AG08396 (cell line): Measurements from ENCODE around the gene SIRT7.
"Not testable (repeated sequence)": the region's sequence is repeated elsewhere in the genome, so short reads cannot be mapped to it uniquely, and the experiment has no call there.

Experiments
- DNase-seq: peaks from one replicate; pipeline ENCODE4 v3.0.0; 2012; ENCODE audit warnings: low spot score, mixed read lengths

SIRT7 gene

GRCh38 chr17:81918832-81919545 is 1.0 kb upstream of the SIRT7 start:
- no peak for DNase-seq

- DNase-seq, result not testable (repeated sequence)
These were observed 325 bp upstream of the SIRT7 start for GRCh38 chr17:81918333-81918669.

- peak; percentile 81 for DNase-seq
These were observed 1.6 kb downstream of the SIRT7 start for GRCh38 chr17:81916234-81917001.

GRCh38 chr17:81915331-81915730 is 2.6 kb downstream of the SIRT7 start:
- no peak for DNase-seq

- no peak for DNase-seq
These were observed 3.7 kb downstream of the SIRT7 start for GRCh38 chr17:81914103-81914850.

- no peak for DNase-seq
These were observed 4.4 kb downstream of the SIRT7 start for GRCh38 chr17:81913394-81914102.

- DNase-seq, result no peak
These were observed 5.3 kb downstream of the SIRT7 start for GRCh38 chr17:81912441-81913309.

GRCh38 chr17:81911969-81912368 is 6.0 kb downstream of the SIRT7 start:
- no peak for DNase-seq

GRCh38 chr17:81911277-81911961 is 6.6 kb downstream of the SIRT7 start, which contains the start of gene PCYT2:
TSS of gene PCYT2 (minus strand) at chr17:81911399. CDS start at chr17:81911355, 44 bp downstream.
- peak; percentile 100 for DNase-seq

GRCh38 chr17:81910840-81911276 is 7.1 kb downstream of the SIRT7 start:
- DNase-seq, result peak; percentile 68

- DNase-seq, result peak; percentile 51
These were observed 7.8 kb downstream of the SIRT7 start for GRCh38 chr17:81909966-81910839.

- DNase-seq, result no peak
These were observed 8.7 kb downstream of the SIRT7 start for GRCh38 chr17:81909231-81909630.

- no peak for DNase-seq
These were observed 9.2 kb downstream of the SIRT7 start for GRCh38 chr17:81908793-81909192.

GRCh38 chr17:81907219-81908145 is 10.5 kb downstream of the SIRT7 start:
- no peak for DNase-seq

- no peak for DNase-seq
These were observed 11.3 kb downstream of the SIRT7 start for GRCh38 chr17:81906476-81907218.

GRCh38 chr17:81905993-81906392 is 12.0 kb downstream of the SIRT7 start:
- no peak for DNase-seq

GRCh38 chr17:81905424-81905875 is 12.5 kb downstream of the SIRT7 start:
- no peak for DNase-seq
